ENCODE results near the gene HADH.
A peak's percentile ranks its signal among the peaks of the same experiment; 100 is the strongest.

HADH gene

GRCh38 chr4:108030332-108030731 is 40.6 kb downstream of the HADH start:
- H3K4me3 ChIP-seq (ENCODE audit: low read length), result no peak overlapping the region
- peak; percentile 77 for DNase-seq (ENCODE audit: low read depth)
- TF ChIP-seq CTCF (IDR thresholded peaks at IDR 0.05; ENCODE audit: insufficient read depth, low read depth, low read length, missing control alignments), result peak; percentile 63

GRCh38 chr4:108031427-108032083 is 41.9 kb downstream of the HADH start:
- no peak for TF ChIP-seq CTCF (IDR thresholded peaks at IDR 0.05; ENCODE audit: insufficient read depth, low read depth, low read length, missing control alignments)
- DNase-seq (ENCODE audit: low read depth), result peak; percentile 50
- H3K4me3 ChIP-seq (ENCODE audit: low read length), result no peak overlapping the region

- no peak for TF ChIP-seq CTCF (IDR thresholded peaks at IDR 0.05; ENCODE audit: insufficient read depth, low read depth, low read length, missing control alignments)
These were observed 43.7 kb downstream of the HADH start for GRCh38 chr4:108033348-108033747.

GRCh38 chr4:108034565-108034964 is 44.9 kb downstream of the HADH start:
- no peak overlapping the region for H3K4me3 ChIP-seq (ENCODE audit: low read length)
- no peak for TF ChIP-seq CTCF (IDR thresholded peaks at IDR 0.05; ENCODE audit: insufficient read depth, low read depth, low read length, missing control alignments)
- DNase-seq (ENCODE audit: low read depth), result no peak

More at GRCh38 chr4:108033348-108033747, 43.7 kb downstream of the HADH start:
- no peak for DNase-seq (ENCODE audit: low read depth)
- no peak overlapping the region for H3K4me3 ChIP-seq (ENCODE audit: low read length)

- no peak for DNase-seq (ENCODE audit: low read depth)
- TF ChIP-seq CTCF (IDR thresholded peaks at IDR 0.05; ENCODE audit: insufficient read depth, low read depth, low read length, missing control alignments), result no peak
- H3K4me3 ChIP-seq (ENCODE audit: low read length), result no peak overlapping the region
These were observed 46.0 kb downstream of the HADH start for GRCh38 chr4:108035691-108036090.

GRCh38 chr4:108036213-108036612 is 46.5 kb downstream of the HADH start:
- H3K4me3 ChIP-seq (ENCODE audit: low read length), result no peak overlapping the region
- TF ChIP-seq CTCF (IDR thresholded peaks at IDR 0.05; ENCODE audit: insufficient read depth, low read depth, low read length, missing control alignments), result no peak
- DNase-seq (ENCODE audit: low read depth), result no peak

GRCh38 chr4:108037884-108038283 is 48.2 kb downstream of the HADH start:
- no peak overlapping the region for H3K4me3 ChIP-seq (ENCODE audit: low read length)
- DNase-seq (ENCODE audit: low read depth), result peak; percentile 13
- TF ChIP-seq CTCF (IDR thresholded peaks at IDR 0.05; ENCODE audit: insufficient read depth, low read depth, low read length, missing control alignments), result no peak

Data from epithelial cell of esophagus (primary cell).